Spleen (tissue), 7 donors: ENCODE results near the gene WDR38.

Experiments
- CTCF ChIP-seq, 11 experiments: fragments of 200-600 bp in 7 of 11; fragments of 450-650 bp in 4 of 11; sonication (generic) in 4 of 11; IDR thresholded peaks in 8 of 11; conservative IDR thresholded peaks in 3 of 11; 1 replicate in 7 of 11; 2 replicates in 4 of 11; pipeline versions ENCODE4 v1.4.0 to v1.8.0; 2016 to 2021; ENCODE audit warnings: antibody characterized with exemption in 11 of 11, inconsistent platforms in 4 of 11, mild to moderate bottlenecking in 1 of 11
- POLR2A ChIP-seq, 3 donors: fragments of 450-650 bp; IDR thresholded peaks; one replicate each; pipeline ENCODE4 v1.5.1; 2017; ENCODE audit warnings: antibody characterized with exemption in 3 of 3, mild to moderate bottlenecking in 1 of 3
- donor health status: DM: no; HTN: no; CAD: no; lungs with moderate emphysema.
- donor health status: DM: no; HTN: no; CAD: no.
- donor health status: DM: no; HTN: no; CAD: no.

GRCh38 chr9:124875501-124875900, 22.2 kb downstream of the WDR38 start:
- TF ChIP-seq POLR2A (IDR thresholded peaks at IDR 0.05) (no peak), CTCF (IDR thresholded peaks at IDR 0.05 in 8 of 11, conservative IDR thresholded peaks at IDR 0.05 in 3 of 11) (no peak)
